ENCODE results near the gene GMPPB. TPM values are rescaled to one million over a fixed set of nuclear protein-coding genes. Genes with fewer than 3 reads are reported as not detected.

Gene GMPPB
- total and polyA plus RNA-seq, 8 donors = 11.0 to 69.5 (median 13.7) TPM

DNA sequence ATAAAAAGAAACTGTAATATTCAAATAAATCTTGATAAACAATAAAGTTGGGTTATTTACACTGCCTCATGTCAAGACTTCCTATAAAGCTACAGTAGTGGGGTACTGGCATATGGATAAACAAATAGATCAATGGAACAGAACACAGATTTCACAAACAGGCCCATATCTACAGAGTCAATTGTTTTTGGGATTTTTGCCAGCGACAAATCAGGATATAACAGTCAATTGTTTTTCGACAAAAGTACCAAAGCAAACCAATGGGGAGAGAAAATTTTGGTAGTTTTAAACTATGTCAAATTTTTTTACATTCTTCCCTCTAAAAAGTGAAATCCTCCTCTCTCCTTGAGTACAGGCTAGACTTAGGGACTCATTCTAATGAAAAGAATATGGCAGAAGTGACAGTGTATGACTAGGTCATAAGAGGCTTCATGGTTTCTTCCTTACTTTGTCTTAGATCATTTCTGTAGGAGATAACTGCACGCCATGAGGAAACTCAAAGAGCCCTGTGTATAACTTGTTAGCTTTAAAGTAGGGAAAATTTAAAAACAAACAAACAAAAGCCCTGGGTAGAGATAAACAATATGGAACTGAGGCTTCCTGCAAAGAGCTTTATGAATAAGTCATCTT is 45.6 kb upstream of the GMPPB start:
- TF ChIP-seq, protein P1, sequence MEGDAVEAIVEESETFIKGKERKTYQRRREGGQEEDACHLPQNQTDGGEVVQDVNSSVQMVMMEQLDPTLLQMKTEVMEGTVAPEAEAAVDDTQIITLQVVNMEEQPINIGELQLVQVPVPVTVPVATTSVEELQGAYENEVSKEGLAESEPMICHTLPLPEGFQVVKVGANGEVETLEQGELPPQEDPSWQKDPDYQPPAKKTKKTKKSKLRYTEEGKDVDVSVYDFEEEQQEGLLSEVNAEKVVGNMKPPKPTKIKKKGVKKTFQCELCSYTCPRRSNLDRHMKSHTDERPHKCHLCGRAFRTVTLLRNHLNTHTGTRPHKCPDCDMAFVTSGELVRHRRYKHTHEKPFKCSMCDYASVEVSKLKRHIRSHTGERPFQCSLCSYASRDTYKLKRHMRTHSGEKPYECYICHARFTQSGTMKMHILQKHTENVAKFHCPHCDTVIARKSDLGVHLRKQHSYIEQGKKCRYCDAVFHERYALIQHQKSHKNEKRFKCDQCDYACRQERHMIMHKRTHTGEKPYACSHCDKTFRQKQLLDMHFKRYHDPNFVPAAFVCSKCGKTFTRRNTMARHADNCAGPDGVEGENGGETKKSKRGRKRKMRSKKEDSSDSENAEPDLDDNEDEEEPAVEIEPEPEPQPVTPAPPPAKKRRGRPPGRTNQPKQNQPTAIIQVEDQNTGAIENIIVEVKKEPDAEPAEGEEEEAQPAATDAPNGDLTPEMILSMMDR (IDR thresholded peaks at IDR 0.05) = no peak
- DNase-seq (no peak), ATAC-seq (no peak)
- no peak overlapping the region for H3K27ac ChIP-seq
- no peaks in the 10 kb centered on the region for H3K27me3 ChIP-seq
- no peak overlapping the region for H3K4me3 ChIP-seq
- intact Hi-C loops (cut with DNase I) = no loop called here
- H3K4me1 ChIP-seq = peaks cover 0 to 15% of the 10 kb centered on the region in 2 donors
- H3K36me3 ChIP-seq = peaks cover 0 to 23% of the 10 kb centered on the region in 2 donors
- no peaks in the 10 kb centered on the region for H3K9me3 ChIP-seq

- H3K4me1 ChIP-seq = peaks cover 0 to 4% of the 10 kb centered on the region in 2 donors
- TF ChIP-seq, protein P1 (IDR thresholded peaks at IDR 0.05) = no peak
- intact Hi-C loops (cut with DNase I) = no loop called here
- no peak overlapping the region for H3K4me3 ChIP-seq
- H3K27me3 ChIP-seq = no peaks in the 10 kb centered on the region
- H3K36me3 ChIP-seq = peaks cover 0 to 19% of the 10 kb centered on the region in 2 donors
- no peak overlapping the region for H3K27ac ChIP-seq
- ATAC-seq (no peak), DNase-seq (no peak)
- no peaks in the 10 kb centered on the region for H3K9me3 ChIP-seq
These were observed 40.2 kb upstream of the GMPPB start for GRCh38 chr3:49763981-49764380.

DNA sequence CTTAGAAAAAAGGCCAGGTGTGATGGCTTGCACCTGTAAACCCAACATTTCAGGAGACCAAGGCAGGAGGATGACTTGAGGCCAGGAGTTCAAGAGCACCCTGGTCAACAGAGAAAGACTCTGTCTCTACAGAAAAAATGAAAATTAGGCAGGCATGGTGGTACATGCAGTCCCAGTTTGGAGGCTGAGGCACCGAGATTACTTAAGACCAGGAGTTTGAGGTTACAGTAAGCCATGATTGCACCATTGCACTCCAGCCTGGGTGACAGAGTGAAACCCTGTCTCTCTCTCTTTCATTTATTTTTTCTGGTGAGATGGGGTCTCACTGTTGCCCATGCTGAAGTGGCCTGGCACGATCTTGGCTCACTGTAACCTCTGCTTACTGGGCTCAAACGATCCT is 37.9 kb upstream of the GMPPB start:
- no peak for DNase-seq
- ATAC-seq = no peak
- H3K9me3 ChIP-seq = no peaks in the 10 kb centered on the region

GRCh38 chr3:49759226-49759625 is 35.5 kb upstream of the GMPPB start:
- ATAC-seq = no peak
- DNase-seq = no peak
- intact Hi-C loops (cut with DNase I) = no loop called here
- no peaks in the 10 kb centered on the region for H3K27me3 ChIP-seq
- no peak overlapping the region for H3K27ac ChIP-seq
- peaks cover 0 to 6% of the 10 kb centered on the region in 2 donors for H3K36me3 ChIP-seq
- peaks cover 0 to 7% of the 10 kb centered on the region in 2 donors for H3K4me1 ChIP-seq
- no peak overlapping the region for H3K4me3 ChIP-seq
- TF ChIP-seq, protein P1 (IDR thresholded peaks at IDR 0.05) = no peak
- no peaks in the 10 kb centered on the region for H3K9me3 ChIP-seq

More for the DNA sequence above, 37.9 kb upstream of the GMPPB start:
- H3K27ac ChIP-seq = no peak overlapping the region
- TF ChIP-seq, protein P1 (IDR thresholded peaks at IDR 0.05) = no peak
- peaks cover 0 to 19% of the 10 kb centered on the region in 2 donors for H3K36me3 ChIP-seq
- intact Hi-C loops (cut with DNase I) = no loop called here
- peaks cover 0 to 4% of the 10 kb centered on the region in 2 donors for H3K4me1 ChIP-seq
- H3K27me3 ChIP-seq = no peaks in the 10 kb centered on the region
- no peak overlapping the region for H3K4me3 ChIP-seq

DNA sequence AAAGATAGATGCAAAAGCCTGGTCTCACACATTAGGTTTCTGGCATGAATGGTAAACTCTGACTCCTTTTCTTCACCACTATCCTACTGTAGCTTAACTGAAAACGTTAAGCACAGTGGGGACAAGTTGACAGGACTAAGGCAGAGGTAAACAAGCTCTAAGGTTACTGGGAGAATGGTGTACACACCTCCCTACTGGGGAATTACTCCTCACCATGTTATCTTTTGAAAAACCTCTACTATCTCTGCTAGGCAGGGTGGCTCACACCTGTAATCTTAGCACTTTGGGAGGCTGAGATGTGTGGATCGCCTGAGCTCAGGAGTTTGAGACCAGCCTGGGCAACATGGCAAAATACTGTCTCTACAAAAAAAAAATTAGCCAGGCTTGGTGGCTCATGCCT is 33.4 kb upstream of the GMPPB start:
- no peaks in the 10 kb centered on the region for H3K9me3 ChIP-seq
- no peak overlapping the region for H3K4me3 ChIP-seq
- no peaks in the 10 kb centered on the region for H3K27me3 ChIP-seq
- H3K4me1 ChIP-seq = peaks cover 0 to 8% of the 10 kb centered on the region in 2 donors
- no peak overlapping the region for H3K27ac ChIP-seq
- TF ChIP-seq, protein P1 (IDR thresholded peaks at IDR 0.05) = no peak
- no peak for ATAC-seq
- intact Hi-C loops (cut with DNase I) = no loop called here
- H3K36me3 ChIP-seq = no peaks in the 10 kb centered on the region
- no peak for DNase-seq

Measured in left lung (tissue), 10 donors.